Pulmonary artery endothelial cell (primary cell): ENCODE results near the gene RPS6KA2. TPM values are rescaled to one million over a fixed set of nuclear protein-coding genes. Genes with fewer than 3 reads are reported as not detected.

ENCODE experiments used
- DNase-seq: peaks from one replicate; pipeline ENCODE4 v3.0.0-alpha.2; 2011; ENCODE audit warnings: low read depth, low spot score
- total RNA-seq: library from RNA; depleted of rRNA; stranded (reverse); fragments of >200 nt; gene quantifications from 2 replicates; pipeline ENCODE4 v1.2.3, GENCODE V29; 2014

Gene RPS6KA2
- total RNA-seq, 1 donor from 2014 or later = 124 TPM

DNA sequence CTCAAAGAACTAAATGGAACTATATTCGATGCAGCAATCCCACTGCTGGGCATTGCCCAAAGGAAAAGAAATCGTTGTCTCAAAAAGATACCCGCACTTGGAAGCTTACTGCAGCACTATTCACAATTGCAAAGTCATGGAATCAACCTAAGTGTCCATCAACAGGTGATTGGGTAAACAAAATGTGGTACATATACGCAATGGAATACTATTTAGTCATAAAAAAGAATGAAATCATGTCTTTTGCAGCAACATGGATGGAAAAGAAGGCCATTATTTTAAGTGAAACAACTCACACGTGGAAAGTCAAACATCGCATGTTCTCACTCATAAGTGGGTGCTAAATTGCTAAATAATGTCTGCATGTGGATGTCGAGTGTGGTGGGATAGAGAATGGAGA is 173.4 kb downstream of the RPS6KA2 start:
- DNase-seq = no peak

DNA sequence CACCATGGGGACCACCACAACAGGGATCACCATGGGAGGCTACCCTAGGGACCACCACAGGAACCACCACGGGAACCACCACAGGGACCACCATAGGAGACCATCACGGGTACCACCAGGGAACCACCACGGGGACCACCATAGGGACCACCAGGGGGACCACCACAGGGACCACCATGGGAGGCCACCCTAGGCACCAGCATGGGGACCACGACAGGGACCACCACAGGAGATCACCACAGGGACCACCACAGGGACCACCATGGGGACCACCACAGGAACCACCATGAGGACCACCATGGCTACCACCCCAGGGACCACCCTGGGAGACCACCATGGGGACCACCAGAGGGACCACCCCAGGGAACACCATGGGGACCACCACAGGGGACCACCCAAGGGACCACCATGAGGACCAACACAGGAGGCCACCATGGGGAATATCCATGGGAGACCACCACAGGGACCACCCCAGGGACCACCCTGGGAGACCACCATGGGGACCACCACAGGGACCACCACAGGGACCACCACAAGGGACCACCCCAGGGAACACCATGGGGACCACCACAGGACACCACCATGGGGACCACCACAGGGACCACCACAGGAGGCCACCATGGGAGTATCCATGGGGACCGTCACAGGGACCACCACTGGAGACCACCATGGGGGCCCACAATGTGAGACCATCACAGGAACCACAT is 176.7 kb downstream of the RPS6KA2 start:
- no peak for DNase-seq

DNA sequence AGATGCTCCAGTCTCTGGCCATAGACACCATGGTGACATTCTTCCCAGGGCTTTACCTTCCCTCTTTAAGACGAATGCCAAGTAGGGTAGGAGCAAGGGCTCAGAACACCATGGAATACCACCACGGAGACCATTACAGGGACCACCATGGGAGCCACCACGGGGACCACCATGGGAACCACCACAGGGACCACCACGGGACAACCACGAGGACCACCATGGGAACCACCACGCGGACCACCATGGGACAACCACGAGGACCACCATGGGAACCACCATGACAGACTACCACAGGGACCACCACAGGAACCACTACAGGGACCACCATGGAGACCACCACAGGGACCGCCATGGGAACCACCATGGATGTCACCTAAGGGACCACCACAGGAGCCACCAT is 177.4 kb downstream of the RPS6KA2 start:
- DNase-seq = no peak

DNA sequence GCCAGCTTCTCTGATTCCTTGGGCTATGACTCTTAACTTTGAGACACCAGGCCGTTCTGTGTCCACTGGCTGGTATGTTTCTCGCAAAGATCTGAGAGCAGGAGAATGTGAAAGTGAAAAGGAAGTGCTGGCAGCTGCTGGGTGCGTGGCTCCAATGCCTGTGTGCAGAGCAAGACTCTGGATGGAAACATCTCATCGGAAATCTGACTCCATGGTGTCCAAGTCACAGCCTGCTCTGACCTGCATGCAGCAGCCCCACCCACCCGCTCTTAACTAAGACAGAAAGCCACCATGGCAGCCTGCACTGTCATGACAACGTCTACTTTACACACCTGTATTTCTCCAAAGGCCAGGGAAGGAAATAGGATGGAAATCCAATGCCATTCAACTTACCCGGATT is 178.0 kb downstream of the RPS6KA2 start:
- no peak for DNase-seq

DNA sequence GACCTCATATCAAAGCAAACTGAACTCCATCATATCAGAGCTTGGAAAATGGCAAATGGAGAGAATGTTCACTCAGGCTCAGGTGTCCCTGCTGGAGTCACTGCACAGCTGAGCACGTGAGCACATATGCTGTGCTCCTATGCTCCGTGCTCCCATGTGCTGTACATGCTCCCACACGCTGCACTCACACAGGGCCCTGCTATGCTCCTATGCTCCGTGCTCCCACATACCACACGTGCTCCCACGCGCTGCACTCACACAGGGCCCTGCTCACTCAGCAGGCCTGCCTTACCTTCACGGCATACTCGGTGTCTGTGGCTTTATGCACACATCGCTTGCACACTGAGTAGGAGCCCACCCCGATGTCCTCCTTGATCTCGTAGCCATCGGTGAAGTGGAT is 178.6 kb downstream of the RPS6KA2 start:
- no peak for DNase-seq

DNA sequence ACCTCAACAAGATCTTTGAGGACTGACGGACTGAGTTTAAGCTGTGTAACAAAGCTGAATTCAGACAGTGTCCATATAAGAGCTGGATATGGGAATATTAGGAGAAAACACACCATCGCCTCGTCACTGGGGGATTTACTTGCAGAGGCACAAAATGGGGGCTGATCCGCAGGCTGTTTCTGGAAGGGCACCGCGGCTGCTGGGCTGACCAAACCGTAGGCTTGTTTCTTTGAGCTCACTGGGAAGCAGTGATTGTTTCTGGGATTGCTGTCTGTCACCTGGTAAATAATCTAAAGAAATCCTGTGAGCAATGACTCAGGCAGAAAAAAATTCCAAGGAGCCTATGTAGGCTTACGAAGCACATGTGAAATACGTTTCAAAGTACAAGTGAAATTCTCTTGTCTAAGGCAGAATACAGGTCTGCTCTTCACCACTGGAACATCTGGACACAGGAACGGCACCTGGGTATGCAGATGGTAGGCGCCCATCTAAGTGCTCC is 180.4 kb downstream of the RPS6KA2 start:
- no peak for DNase-seq

DNA sequence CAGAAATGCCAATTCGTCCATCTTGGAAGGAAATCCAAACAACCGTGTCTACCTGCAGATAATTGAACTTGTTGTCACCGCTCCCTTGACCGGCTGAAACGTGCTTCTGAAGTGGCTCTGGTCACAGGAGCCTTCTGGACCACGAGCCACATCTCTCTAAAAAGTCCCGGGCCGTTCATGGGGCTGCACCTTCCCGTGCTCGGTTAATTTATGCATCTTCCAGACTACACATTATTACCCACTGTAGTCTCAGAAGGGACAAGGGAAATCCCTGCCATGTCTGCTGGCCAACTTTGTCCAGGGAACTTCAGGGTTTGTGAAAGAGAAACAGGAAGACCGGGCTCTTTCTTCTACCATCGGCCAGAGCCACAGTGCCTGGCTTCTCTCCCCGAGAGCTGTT is 180.9 kb downstream of the RPS6KA2 start:
- no peak for DNase-seq

DNA sequence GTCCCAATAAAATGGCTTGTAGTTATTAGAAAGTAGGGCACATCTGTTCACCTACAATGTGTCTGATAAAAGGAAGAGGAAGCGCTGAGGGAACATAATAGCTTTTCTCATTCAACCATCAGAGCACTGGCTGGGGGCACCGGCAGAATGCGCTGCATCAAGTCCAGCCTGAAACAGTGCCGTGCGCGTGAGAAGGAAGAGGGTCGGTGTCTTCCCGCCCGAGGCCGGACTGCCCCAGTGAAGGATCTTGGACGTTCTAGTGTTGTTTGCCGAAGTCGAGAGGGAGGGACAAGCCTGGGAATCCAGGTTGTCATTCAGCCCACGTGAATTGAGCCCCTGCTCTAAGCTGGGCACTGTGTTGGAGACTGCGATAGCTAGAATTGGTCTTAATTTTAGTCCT is 182.6 kb downstream of the RPS6KA2 start:
- no peak for DNase-seq

DNA sequence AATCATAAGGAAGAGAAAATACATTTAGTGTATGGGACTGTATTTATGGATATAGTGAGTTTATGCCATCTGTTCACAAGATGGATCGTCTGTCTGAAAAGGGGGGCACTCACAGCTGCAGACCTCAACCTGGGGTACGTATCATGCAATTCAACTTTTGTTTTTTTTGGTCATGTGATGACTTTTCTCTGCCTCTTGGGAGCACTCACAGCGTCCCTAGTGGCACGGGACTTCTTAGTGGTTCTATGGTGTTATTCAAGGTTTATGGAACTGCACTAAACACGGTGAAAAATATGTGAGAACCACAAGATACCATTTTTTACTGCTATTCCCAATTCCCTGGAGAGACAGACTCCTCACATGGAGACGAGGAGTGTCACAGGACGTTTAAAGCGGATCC is 183.9 kb downstream of the RPS6KA2 start:
- no peak for DNase-seq

DNA sequence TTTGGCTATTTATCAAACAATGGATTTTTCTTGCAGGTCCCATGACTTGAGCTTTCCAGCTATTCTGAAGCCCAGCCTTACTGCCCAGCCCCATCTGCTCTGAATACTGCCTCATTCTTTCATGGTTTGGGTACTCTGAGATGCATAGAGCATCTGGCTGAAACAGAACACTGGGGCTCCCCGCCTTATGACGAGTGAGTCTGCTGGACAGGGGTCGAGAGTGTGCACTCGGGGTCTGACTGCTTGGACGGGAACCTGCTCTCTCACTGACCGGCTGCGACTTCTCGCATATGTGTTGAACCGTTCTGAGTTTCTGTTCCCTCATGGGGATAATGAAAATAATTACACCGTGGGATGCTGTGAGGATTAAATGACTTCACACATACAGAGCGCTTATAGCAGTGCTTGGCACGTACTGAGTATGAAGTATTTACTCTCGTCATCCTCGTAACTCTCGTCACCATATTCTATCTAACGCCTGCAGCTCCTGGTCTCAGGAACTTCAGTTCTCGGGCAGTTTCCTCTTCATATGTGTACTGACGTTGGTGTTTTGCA is 184.8 kb downstream of the RPS6KA2 start:
- DNase-seq = no peak

DNA sequence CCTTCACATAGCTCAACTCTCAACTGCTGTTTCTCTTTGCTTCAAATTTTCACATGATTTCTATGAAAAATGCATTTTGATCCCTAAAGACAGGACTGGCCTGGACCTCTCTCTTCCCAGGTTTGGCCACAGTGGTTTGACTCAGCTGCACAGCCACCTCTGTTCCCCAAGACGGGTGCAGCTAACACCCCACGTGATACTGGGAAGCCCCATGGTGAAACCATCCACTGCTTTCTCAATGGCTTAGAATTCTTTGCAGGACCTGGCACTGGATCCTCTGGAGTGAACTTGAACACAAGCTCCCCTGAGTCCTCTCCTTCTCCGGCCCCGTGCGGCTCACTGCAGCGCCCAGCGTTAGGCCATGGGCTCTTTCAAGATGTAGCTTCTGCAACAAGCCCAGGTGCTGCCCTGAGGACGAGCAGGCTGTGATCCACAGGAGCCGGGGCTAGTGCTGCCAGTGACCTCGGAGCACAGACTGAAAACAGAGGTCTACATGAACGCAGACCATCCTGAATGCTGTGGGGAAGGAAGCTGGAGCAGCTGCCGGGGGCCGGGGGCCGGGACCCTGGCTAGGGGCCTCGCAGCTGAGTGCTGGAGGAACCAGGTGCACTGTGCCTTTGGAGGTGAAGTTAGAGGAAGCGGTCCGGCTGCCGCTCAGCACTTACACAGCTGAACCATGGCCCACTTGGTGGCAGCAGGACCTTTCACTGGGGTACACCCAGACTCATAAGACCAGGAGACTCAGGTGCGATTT is 185.5 kb downstream of the RPS6KA2 start:
- DNase-seq = no peak

DNA sequence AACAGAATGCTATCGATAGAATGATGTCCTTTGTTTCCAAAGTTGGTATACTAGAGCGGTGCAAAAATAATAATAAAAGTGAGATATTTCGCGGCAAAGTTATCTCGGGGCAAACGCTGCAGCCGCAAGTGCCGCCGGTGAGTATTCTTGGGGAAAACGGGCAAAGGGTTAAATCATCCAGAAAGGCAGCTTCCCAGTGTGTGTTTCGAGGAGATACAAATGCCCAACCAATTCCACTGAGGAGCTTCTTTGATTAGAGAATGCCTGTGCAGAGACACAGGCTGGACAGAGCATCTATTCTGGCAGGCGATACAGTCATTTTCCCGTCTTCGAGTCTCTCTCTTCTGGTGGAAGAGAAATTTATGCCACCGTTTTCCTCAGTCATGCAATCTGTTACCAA is 186.3 kb downstream of the RPS6KA2 start:
- no peak for DNase-seq

DNA sequence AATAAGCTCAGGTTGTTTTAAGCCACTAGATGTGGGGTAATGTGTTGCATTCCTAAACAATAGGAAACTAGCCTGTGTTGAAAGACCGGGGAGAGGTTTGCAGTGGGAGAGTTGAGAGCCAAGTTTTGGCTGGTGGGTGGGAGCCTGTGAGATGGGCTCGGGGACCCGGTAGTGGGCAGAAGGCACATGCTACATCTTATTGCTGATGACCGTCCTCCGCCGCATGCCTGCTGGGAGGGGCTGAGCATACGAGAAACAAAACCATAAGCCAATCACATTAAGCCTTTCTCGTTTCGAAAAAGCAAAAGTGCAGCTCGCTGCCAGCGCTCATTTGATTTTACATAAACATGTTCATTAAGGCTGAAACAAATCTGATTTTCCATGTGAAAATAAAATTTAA is 186.9 kb downstream of the RPS6KA2 start:
- no peak for DNase-seq

DNA sequence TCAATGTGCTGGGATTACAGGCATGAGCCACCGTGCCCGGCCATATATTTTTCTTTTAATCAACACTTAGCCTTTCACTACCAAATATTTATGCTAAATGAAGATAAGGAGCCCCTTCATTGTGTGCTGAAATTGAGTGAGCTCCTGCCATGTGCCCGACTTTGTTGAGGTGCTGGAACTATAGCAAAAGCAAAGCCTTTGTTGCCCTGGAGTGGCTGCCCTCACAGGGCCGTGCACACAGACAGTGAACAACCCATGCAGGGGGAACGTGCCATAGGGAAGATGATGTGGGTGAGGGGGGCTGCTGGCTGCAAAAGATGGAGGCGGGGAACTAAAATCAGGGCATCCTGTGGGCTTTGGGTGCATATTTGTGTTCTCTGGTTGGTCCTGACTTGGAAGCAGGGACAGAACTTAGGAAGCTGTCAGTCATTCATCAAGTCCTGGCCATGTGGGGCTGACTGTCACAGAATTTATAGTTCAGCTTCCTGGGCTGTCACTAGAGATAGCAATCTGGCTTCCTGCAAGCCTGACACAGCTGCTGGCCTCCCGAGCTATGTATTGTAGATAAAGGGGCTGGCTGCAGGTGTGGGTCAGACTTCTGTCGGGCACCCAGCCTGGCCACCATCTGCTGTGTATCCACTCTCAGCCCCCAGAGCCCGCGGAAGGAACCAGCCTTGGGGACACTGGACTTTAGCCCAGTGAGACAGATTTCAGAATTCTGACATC is 187.5 kb downstream of the RPS6KA2 start:
- no peak for DNase-seq

DNA sequence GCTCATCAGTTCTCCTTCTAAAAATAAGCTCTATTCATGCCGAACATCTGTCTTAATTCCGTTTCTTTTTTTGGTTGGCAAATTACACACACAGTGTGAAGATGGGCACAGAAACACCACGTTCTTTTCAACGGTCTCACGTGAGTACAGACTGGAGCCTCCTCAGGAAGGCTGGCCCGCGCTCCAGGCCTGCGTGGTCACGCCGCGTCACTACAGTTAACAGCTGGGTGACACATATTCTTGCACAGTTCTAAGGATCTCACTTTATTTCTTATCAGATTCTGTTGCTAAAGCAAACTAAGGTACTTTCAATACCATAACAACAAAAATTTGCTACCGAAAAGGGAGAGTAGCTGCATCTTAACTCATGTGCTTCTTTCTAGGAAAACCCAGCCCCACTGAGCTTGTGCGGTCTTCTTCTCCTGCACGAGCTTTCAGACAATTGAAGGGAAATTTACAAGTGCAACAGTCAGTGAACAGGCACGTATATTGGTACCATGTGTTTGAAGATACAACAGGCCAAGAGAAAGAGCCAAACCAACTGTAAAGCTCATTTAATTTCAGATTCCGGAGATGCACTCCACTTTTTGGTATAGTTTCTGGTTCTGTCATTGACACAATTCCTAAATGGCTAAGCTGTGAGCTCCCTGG is 188.7 kb downstream of the RPS6KA2 start:
- no peak for DNase-seq

DNA sequence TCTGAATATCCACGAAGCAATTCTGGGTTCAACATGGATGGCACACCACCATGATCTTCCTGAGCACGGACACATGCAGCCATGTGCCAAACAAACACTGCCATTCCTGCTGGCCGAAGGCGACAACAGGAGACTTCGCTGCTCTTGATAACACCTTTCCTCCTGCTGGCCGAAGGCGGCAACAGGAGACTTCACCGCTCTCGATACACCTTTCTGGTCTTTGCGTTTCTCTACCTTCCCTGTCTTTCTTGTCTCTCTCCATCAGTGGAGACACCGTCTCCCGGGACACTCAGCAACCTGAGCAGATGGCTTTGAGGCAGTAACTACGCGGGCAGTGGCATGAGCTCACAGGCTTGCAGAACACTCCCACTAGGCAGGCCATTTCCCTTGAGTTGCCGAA is 189.4 kb downstream of the RPS6KA2 start:
- DNase-seq = no peak

DNA sequence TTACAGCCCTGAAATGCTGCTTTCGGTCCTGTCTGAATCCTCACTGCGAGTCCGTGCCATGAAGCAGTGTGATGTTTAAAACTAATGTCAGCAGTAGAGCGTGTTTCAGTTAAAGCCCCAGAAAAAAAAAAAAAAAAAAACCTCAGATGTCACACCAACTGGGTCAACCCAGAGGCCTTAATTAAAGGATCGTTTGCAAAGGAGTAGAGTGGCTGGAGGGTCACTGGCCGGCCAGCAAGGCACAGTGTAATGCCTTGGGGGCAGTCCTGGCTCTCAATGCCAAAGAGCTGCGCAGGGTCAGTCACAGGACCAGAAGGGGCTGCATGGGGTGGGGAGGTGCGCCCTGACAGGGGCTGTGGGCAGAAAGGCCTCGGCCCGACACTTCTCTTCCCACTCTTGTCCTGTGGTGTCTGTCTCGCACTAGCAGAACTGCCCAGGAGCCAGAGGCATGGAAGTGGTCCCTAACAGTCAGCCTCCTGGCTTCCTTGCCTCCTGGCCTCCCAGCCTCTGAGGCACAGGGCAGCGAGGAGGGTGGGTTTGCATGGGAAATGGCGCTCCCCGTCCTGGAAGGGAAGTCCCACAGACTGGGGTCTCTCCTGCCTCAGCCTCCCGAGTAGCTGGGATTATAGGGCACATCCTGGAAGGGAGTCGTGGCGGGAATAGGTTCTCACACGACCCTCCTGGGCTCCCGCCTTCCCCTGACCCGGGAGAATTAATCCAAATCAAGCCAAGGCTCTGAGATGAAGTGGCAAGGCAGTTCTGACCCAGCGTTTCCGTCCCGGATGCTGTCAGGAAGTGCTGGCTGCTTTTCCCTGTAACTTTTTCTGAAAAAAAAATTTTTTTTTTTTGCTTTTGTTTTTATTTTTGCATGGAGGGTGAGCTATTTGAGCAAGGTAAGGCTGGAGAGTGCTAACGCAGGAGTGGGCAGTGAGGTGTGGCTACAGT is 190.6 kb downstream of the RPS6KA2 start:
- DNase-seq = no peak

DNA sequence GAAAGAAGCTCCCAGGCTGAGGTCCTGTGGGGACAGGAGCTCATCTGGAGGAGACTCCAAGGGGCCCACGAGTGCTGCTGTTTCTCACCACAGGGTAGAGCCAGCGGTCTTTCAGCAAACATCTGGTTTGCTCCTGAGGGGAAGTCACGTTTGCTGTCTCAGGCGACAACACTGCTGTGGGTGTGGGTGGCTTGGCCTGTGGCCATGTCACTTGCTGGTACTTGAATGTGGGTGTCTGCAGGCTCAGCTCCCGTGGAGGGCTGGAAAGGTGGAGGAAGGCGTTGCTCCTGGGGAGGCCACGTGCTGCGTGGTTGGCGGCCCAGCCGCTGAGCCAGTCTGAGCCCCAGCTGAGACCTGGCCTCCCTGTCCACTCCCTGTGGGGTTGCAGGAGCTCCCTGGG is 191.5 kb downstream of the RPS6KA2 start:
- DNase-seq = no peak

DNA sequence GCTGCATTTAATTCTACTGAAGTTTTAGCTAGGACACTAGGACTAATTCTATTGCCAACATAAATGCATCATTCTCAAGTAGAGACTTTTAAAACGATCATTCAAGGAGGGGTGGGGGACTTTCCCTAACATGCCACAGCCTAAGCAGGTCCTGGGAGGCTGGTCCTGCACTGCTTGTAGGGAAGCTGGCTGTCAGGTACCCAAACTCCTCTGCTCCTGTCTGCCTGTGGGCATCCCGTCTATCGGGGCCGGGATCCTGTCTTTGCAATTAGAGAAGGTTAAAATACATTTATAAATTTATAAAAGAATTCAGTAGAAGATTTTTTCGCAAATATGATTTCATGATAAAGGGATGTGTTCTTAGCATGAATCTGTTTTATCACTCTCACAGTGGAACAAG is 192.7 kb downstream of the RPS6KA2 start:
- DNase-seq = no peak

DNA sequence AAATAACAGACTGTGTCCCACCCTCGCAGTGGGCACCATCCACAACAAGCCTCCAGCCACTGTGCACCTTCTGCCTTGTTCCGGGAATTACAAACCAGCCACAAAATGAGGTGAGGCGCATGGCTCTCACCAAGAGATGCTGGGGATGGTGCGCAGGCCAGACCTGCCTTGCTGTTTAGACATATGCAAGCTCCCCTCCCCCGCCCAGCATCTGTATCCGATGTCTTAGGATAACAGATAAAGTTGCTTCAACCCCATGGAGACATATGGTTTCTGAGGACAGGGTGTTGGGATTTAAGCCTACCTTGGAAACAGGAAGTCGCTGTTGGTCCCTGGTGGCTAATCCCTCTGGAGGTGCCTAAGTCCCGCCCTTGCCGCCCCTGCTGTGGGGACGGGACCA is 194.0 kb downstream of the RPS6KA2 start:
- DNase-seq = no peak
